Neuronal stem cell (in vitro differentiated cells): Measurements from ENCODE around the gene MCAT.

Experiments
- DNase-seq: peaks from one replicate; pipeline ENCODE4 v3.0.0-alpha.2; 2013; ENCODE audit warnings: low spot score
- H2AFZ ChIP-seq: one replicate; pipeline ENCODE4 v1.6.1; 2013; ENCODE audit warnings: mild to moderate bottlenecking, low read length, inconsistent platforms
- H2AK5ac ChIP-seq: 2 replicates; pipeline ENCODE4 v1.6.1; 2013; ENCODE audit warnings: low read depth, mild to moderate bottlenecking, inconsistent platforms, low read length, moderate library complexity, mixed read lengths
- H2BK120ac ChIP-seq: 2 replicates; pipeline ENCODE4 v1.6.1; 2013; ENCODE audit warnings: low read depth, mild to moderate bottlenecking, inconsistent platforms, low read length, moderate library complexity, mixed read lengths
- H2BK12ac ChIP-seq: one replicate; pipeline ENCODE4 v1.6.1; 2013; ENCODE audit warnings: low read length, inconsistent platforms
- H2BK15ac ChIP-seq: 2 replicates; pipeline ENCODE4 v1.6.1; 2013; ENCODE audit warnings: mild to moderate bottlenecking, low read length, inconsistent platforms, mixed read lengths
- H2BK5ac ChIP-seq: one replicate; pipeline ENCODE4 v1.6.1; 2013; ENCODE audit warnings: inconsistent platforms, mild to moderate bottlenecking, low read length, moderate library complexity
- H3K14ac ChIP-seq: one replicate; pipeline ENCODE4 v1.6.1; 2013; ENCODE audit warnings: low read length, inconsistent platforms
- H3K18ac ChIP-seq: 2 replicates; pipeline ENCODE4 v1.6.1; 2013; ENCODE audit warnings: low read length, inconsistent platforms
- H3K23ac ChIP-seq: 2 replicates; pipeline ENCODE4 v1.6.1; 2013; ENCODE audit warnings: low read depth, mild to moderate bottlenecking, mixed read lengths, low read length, inconsistent platforms; ENCODE audit not compliant: poor library complexity
- H3K27ac ChIP-seq: replicated peaks from 3 replicates; pipeline ENCODE4 v1.5.1; 2013; ENCODE audit warnings: low read length, inconsistent platforms
- H3K27me3 ChIP-seq, 3 experiments: 2 replicates each; pipeline ENCODE4 v1.6.1; 2013; ENCODE audit warnings: low read length in 3 of 3, mild to moderate bottlenecking in 2 of 3, inconsistent platforms in 1 of 3, low read depth in 1 of 3, mixed read lengths in 1 of 3, moderate library complexity in 1 of 3; ENCODE audit not compliant: control insufficient read depth in 3 of 3, insufficient read depth in 3 of 3
- H3K36me3 ChIP-seq, 2 donors: replicated peaks in 1 of 2; 2 replicates each; pipeline ENCODE4 v1.6.1; 2013; ENCODE audit warnings: low read length in 2 of 2; ENCODE audit not compliant: control insufficient read depth in 2 of 2, insufficient read depth in 2 of 2
- H3K4ac ChIP-seq: 2 replicates; pipeline ENCODE4 v1.6.1; 2013; ENCODE audit warnings: inconsistent platforms, mild to moderate bottlenecking, low read length, moderate library complexity
- H3K4me1 ChIP-seq, 2 donors: 1 replicate in 1 of 2; 2 replicates in 1 of 2; pipeline ENCODE4 v1.6.1; 2013; ENCODE audit warnings: low read length in 2 of 2, low read depth in 1 of 2; ENCODE audit not compliant: control insufficient read depth in 2 of 2, insufficient read depth in 1 of 2
- H3K4me2 ChIP-seq: one replicate; pipeline ENCODE4 v1.6.1; 2013; ENCODE audit warnings: mild to moderate bottlenecking, low read length, inconsistent platforms; ENCODE audit not compliant: insufficient read depth, poor library complexity, severe bottlenecking
- H3K4me3 ChIP-seq, 2 donors: 2 replicates each; pipeline ENCODE4 v1.5.1; 2013; ENCODE audit warnings: low read length in 2 of 2, mild to moderate bottlenecking in 2 of 2, inconsistent platforms in 1 of 2, moderate library complexity in 1 of 2
- H3K79me1 ChIP-seq: one replicate; pipeline ENCODE4 v1.6.1; 2013; ENCODE audit warnings: low read depth, mild to moderate bottlenecking, inconsistent platforms, low read length, moderate library complexity
- H3K9ac ChIP-seq: one replicate; pipeline ENCODE4 v1.6.1; 2013; ENCODE audit warnings: mild to moderate bottlenecking, low read depth, low read length, inconsistent platforms; ENCODE audit not compliant: poor library complexity
- H3K9me3 ChIP-seq, 2 donors: replicated peaks in 1 of 2; 2 replicates each; pipeline versions ENCODE3 to v1.6.1; 2013; ENCODE audit warnings: low read length in 2 of 2, mild to moderate bottlenecking in 2 of 2, inconsistent platforms in 1 of 2, low read depth in 1 of 2, mixed read lengths in 1 of 2, moderate library complexity in 1 of 2; ENCODE audit not compliant: control insufficient read depth in 2 of 2, insufficient read depth in 1 of 2
- H4K8ac ChIP-seq: one replicate; pipeline ENCODE4 v1.6.1; 2013; ENCODE audit warnings: low read depth, mild to moderate bottlenecking, inconsistent platforms, low read length, moderate library complexity
- H4K91ac ChIP-seq: one replicate; pipeline ENCODE4 v1.6.1; 2013; ENCODE audit warnings: low read length, low read depth, mild to moderate bottlenecking, inconsistent platforms; ENCODE audit not compliant: poor library complexity
- WGBS, 2 donors: extraction: QIAGEN DNeasy Blood & Tissue Kit; methylation state at CpG; one replicate each; pipeline ENCODE4 v1.1.7; 2013; ENCODE audit warnings: missing lambda C conversion rate in 2 of 2, mixed read lengths in 1 of 2; ENCODE audit not compliant: insufficient read length in 2 of 2, insufficient replicate concordance in 1 of 2; ENCODE audit errors: extremely low coverage in 2 of 2; 5-methylcytosine and 5-hydroxymethylcytosine counted together

MCAT gene

DNA sequence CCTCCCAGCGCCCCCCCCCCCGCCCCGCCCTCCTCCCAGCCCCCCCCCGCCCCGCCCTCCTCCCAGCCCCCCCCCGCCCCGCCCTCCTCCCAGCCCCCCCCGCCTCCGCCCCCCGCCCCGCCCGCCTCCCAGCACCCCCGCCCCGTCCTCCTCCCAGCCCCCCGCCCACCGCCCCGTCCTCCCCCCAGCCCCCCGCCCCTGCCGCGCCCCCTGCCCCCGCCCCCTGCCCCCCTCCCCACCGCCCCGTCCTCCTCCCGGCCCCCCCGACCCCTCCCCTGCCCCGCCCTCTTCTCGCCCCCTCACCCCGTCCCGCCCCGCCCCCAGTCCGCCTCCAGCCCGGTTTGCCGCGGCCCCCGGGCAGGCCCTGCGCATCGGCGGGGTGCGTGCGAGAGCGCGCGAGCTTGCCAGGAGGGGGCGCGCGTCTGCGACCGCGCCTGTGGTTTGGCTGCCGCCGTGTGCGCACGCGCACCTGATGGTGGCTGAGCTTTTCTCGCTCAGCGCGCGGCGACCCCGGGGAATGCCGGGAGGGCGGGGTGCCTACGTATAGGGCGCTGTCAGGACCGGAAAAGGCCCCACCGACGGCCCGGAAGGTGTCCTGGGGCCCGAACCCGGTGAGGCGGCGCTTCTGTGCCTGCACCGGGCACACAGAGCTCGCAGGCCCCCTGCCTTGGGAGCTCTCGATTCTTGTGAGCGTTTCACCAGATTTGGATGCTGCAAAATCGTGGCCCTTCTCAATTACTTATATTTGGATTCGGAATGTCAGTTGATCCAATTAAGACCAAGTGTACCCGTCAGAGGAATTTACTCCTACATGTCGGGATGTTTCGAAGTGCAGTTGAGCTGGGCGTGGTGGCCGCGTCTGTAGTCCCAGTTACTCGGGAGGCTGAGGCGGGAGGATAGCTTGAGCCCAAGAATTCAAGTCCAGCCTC is 44.2 kb upstream of the MCAT start:
- Histone ChIP-seq H3K36me3 (peaks cover 5 to 8% of the 10 kb centered on the region in 2 donors), H3K4me3 (peak overlapping the region; percentile 40 to 66), H3K9ac (no peak overlapping the region), H3K27ac (peak overlapping the region; percentile 81), H3K27me3 (no peaks in the 10 kb centered on the region), H2BK5ac (no peak overlapping the region), H2BK12ac (no peak overlapping the region), H3K4ac (no peak overlapping the region), H3K18ac (peak overlapping the region; percentile 4), H4K8ac (no peak overlapping the region), H3K9me3 (peaks cover 2 to 6% of the 10 kb centered on the region in 2 donors), H3K79me1 (peaks cover 9% of the 10 kb centered on the region), H2AFZ (peak overlapping the region; percentile 92), H3K23ac (no peak overlapping the region), H4K91ac (no peak overlapping the region), H3K4me1 (peaks cover 10 to 14% of the 10 kb centered on the region in 2 donors), H2AK5ac (no peak overlapping the region), H3K14ac (no peak overlapping the region), H3K4me2 (peak overlapping the region; percentile 19), H2BK120ac (no peak overlapping the region), H2BK15ac (no peak overlapping the region)
- DNase-seq = peak; percentile 93
- no CpG with 5 or more reads among the region's 86 CpGs for WGBS, 2 donors

DNA sequence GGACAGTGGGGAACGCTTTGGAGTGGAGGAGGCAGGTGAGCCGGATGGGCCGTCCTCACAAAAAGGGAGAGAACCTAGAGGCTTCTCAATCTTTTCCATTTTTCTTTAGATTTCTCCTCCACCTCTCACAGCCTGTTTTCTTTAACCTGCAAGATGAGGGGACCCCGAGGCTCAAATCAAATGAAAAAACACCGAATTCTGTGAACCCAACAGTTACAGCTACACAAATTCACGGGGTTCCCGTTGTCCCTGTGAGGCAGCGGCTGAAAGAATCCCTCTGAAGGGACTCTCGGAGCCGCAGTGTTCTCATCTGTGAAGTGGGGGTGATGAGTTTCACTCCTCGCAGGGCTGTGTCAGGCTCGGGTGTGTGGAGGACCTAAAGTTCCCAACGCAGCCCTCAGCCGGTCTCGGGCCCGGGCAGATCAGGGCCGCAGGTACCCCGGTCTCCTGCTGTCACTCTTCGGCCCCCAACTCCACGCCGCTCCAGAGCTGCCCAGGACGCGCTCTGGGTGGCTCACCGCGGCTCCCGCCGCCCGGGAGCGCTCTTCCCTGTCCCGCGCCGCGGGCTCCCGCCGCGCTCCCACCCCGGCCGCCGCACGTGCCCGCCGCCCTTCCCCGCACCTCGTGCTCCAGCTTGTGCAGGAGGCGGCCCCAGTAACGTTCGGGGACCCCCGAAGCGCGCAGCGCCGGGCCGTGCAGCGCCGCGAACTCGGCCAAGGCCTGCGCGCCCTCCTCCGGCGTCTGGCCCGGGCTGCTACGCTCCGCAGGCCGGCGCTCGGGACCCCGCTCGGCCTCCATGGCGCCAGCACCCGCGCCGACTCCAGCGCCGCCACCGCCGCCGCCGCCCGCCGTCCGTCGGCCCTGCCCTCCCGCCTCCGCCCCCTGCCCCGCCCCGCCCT is 43.3 kb upstream of the MCAT start, which contains the start of gene TTLL12:
TTLL12 (minus strand) TSS at position 863 of the 899 bp plus-strand sequence; CDS start at position 798, 65 bp downstream.
- Histone ChIP-seq H3K79me1 (peaks cover 9% of the 10 kb centered on the region), H3K18ac (peak within 1 kb of the TSS; percentile 61), H3K9ac (peak within 1 kb of the TSS; percentile 74), H3K4me2 (peak within 1 kb of the TSS; percentile 95), H3K27ac (peak within 1 kb of the TSS; percentile 81), H2BK15ac (peak within 1 kb of the TSS; percentile 92), H3K36me3 (peaks cover 11 to 14% of the 10 kb centered on the region in 2 donors), H2BK5ac (no peak within 1 kb of the TSS), H3K14ac (peak within 1 kb of the TSS; percentile 89), H3K27me3 (no peaks in the 10 kb centered on the region), H4K8ac (no peak within 1 kb of the TSS), H3K23ac (peak within 1 kb of the TSS; percentile 8), H3K4me3 (peak within 1 kb of the TSS; percentile 63 to 92), H2AFZ (peak within 1 kb of the TSS; percentile 94), H3K4ac (no peak within 1 kb of the TSS), H2BK12ac (no peak within 1 kb of the TSS), H3K4me1 (peaks cover 10 to 14% of the 10 kb centered on the region in 2 donors), H2BK120ac (no peak within 1 kb of the TSS), H4K91ac (no peak within 1 kb of the TSS), H3K9me3 (peaks cover 2 to 6% of the 10 kb centered on the region in 2 donors), H2AK5ac (peak within 1 kb of the TSS; percentile 96)
- peak; percentile 70 for DNase-seq
- WGBS, 2 donors = no CpG with 5 or more reads among the region's 87 CpGs

DNA sequence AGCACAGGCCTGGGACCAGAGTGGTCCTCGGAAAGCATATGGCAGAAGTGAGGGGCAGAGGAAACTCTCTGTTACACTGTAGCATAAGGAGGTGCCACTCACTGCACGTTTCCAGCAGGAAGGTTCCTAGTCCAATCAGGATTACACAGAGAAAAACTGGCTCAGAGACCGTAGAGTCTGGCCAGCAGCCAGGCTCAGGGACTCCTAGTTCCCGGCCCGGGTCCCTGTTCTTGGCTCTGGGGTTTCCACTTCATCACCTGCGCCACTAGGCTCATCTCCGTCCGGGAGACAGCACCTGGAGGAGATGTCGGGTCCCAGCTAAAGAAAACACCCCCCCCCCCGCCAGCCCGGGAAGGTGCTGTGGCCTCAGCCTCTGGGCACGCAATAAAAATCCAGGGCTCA is 42.7 kb upstream of the MCAT start:
- H4K91ac ChIP-seq = no peak overlapping the region
- peak overlapping the region; percentile 9 for H2BK15ac ChIP-seq
- H3K27ac ChIP-seq = no peak overlapping the region
- no peak overlapping the region for H3K23ac ChIP-seq
- peak overlapping the region; percentile 63 to 92 for H3K4me3 ChIP-seq
- DNase-seq = no peak
- H3K4me1 ChIP-seq = peaks cover 10 to 14% of the 10 kb centered on the region in 2 donors
- H3K36me3 ChIP-seq = peaks cover 16 to 20% of the 10 kb centered on the region in 2 donors
- H3K27me3 ChIP-seq = no peaks in the 10 kb centered on the region
- peak overlapping the region; percentile 95 for H3K4me2 ChIP-seq
- H3K14ac ChIP-seq = no peak overlapping the region
- peak overlapping the region; percentile 96 for H2AK5ac ChIP-seq
- H2BK12ac ChIP-seq = no peak overlapping the region
- peaks cover 12% of the 10 kb centered on the region for H3K79me1 ChIP-seq
- peak overlapping the region; percentile 94 for H2AFZ ChIP-seq
- H2BK120ac ChIP-seq = no peak overlapping the region
- no CpG with 5 or more reads among the region's 12 CpGs for WGBS, 2 donors
- no peak overlapping the region for H3K4ac ChIP-seq
- peak overlapping the region; percentile 64 for H3K9ac ChIP-seq
- H4K8ac ChIP-seq = no peak overlapping the region
- no peaks in the 10 kb centered on the region for H3K9me3 ChIP-seq
- H2BK5ac ChIP-seq = no peak overlapping the region
- peak overlapping the region; percentile 44 for H3K18ac ChIP-seq
